AG10803 (cell line): Measurements from ENCODE around the gene BRF1.

Source experiments
- DNase-seq: peaks from one replicate; pipeline ENCODE4 v3.0.0; 2010; ENCODE audit warnings: low read depth
- H3K4me3 ChIP-seq: 2 replicates; pipeline ENCODE4 v1.5.1; 2011; ENCODE audit warnings: mild to moderate bottlenecking, low read length, control low read depth
- CTCF ChIP-seq: conservative IDR thresholded peaks from 2 replicates; pipeline ENCODE4 v1.5.1; 2011; ENCODE audit warnings: mild to moderate bottlenecking, low read length, control low read depth, inconsistent platforms

Gene BRF1

GRCh38 chr14:105253329-105253682 is 47.5 kb downstream of the BRF1 start:
- no peak for DNase-seq
- TF ChIP-seq CTCF, result no peak
- no peak overlapping the region for H3K4me3 ChIP-seq

- H3K4me3 ChIP-seq, result no peak overlapping the region
- DNase-seq, result no peak
- TF ChIP-seq CTCF, result no peak
Observed at GRCh38 chr14:105252552-105253328, 48.1 kb downstream of the BRF1 start.

GRCh38 chr14:105251920-105252319 is 48.9 kb downstream of the BRF1 start:
- DNase-seq, result no peak
- H3K4me3 ChIP-seq, result no peak overlapping the region
- no peak for TF ChIP-seq CTCF

GRCh38 chr14:105250986-105251385 is 49.8 kb downstream of the BRF1 start:
- no peak for DNase-seq
- no peak for TF ChIP-seq CTCF
- H3K4me3 ChIP-seq, result no peak overlapping the region

GRCh38 chr14:105250008-105250366 is 50.8 kb downstream of the BRF1 start:
- H3K4me3 ChIP-seq, result no peak overlapping the region
- no peak for TF ChIP-seq CTCF
- no peak for DNase-seq

GRCh38 chr14:105249182-105250007 is 51.4 kb downstream of the BRF1 start:
- peak overlapping the region; percentile 56 for H3K4me3 ChIP-seq
- peak; percentile 21 for DNase-seq
- no peak for TF ChIP-seq CTCF
